Stimulated activated CD8-positive, alpha-beta memory T cell treated with anti-CD3 and anti-CD28 coated beads, Interleukin-4, amount 100 ng/mL, for 4 hours (primary cell): ENCODE measurements around the gene LRRC26.

Source experiments
- DNase-seq, 2 donors: peaks; one replicate each; pipeline ENCODE4 v3.0.0-alpha.2; 2020; ENCODE audit warnings: low read depth in 2 of 2, low spot score in 1 of 2

LRRC26 gene

DNA sequence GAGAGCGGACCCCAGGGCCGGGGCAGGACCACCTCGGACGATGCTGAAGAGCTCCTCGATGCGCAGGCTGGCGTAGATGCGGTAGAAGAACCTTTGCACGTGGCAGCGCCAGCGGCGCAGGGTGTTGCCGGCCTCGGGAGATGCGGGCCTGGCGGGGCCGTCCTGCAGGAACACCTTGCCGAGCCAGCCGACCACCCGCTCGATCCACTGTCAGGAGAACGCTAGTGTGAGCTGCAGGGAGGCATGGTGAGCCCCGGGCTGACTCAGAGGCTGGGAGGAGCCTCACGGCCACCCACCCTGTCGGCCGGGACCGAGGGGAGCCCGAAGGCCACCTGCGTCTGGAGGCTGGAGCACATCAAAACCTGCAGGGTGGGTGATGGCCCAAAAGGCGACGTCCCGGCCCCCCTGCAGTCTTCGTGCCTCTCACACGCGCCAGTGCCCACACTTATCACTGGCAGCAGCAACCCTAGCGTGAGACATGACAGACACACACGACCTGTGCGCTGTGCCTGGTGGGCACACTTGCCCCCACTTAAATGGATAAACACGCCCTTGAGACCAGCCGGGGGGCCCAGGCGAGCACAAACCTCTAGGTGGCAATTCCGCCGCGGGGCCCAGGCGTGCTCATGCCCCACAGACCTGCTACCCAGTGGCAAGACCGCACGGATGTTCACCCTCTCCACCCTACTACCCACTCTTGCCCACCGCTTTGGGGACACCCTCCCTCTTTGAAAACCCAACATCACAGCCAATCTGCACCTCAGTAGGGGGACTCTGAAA is 15.2 kb upstream of the LRRC26 start:
- no peak for DNase-seq

DNA sequence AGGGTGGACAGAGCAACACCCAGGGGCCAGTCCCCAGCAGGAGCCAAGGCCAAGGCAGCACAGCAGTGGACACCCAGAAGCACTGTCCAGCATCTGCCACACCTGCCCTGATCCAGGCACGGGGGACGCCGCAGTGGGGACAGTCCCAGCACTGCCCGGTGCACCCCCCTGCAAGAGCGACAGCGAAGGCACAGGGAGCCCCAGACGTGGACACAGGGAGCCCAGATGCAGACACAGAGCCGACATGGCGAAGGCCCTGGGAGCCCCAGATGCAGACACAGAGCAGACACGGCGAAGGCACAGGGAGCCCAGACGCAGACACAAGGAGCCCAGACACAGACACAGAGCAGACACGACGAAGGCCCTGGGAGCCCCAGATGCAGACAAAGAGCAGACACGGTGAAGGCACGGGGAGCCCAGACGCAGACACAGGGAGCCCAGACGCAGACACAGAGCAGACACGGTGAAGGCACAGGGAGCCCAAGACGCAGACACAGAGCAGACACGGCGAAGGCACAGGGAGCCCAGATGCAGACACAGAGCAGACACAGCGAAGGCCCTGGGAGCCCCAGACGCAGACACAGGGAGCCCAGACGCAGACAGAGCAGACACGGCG is 14.2 kb upstream of the LRRC26 start:
- no peak for DNase-seq

- DNase-seq, result no peak
Measured at GRCh38 chr9:137182836-137183235, 13.0 kb upstream of the LRRC26 start.

DNA sequence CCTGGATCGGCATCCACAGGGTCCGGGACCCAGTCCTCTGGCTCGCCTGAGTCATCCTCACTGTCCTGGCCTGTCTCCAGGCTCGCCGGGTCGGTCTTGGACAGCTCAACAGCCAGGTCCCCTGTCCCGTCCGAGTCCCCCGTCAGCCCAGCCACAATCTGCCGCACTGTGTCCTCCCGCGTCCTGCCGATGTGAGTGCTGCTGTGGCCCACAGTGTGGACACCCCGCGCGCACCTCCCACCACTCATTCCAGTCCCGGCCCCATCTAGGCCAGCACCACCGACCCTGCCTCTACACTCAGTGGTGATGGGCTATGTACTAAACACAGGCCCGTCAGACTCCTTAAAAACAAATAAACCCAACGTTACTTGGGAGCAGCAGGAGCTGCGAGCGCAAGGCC is 11.8 kb upstream of the LRRC26 start:
- DNase-seq, result no peak

DNA sequence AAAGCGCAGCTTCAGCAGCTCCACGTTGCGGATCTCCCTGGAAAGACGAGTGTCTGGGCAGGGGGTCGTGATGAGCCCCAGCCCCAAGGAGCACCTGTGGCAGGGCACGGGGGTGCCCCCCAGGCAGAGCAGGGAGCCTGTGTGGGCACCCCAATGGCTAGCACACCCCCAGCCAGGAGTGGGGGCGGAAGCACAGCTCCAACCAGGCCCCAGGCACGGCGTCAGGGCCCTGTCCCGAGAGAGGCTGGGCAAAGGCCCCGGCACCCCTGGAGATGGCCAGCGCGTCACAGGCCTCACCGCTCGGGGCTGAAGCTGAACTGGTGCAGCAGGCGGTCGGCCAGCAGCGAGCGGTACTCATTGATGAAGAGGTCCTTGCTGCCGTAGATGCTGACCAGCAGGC is 10.6 kb upstream of the LRRC26 start:
- no peak for DNase-seq

DNA sequence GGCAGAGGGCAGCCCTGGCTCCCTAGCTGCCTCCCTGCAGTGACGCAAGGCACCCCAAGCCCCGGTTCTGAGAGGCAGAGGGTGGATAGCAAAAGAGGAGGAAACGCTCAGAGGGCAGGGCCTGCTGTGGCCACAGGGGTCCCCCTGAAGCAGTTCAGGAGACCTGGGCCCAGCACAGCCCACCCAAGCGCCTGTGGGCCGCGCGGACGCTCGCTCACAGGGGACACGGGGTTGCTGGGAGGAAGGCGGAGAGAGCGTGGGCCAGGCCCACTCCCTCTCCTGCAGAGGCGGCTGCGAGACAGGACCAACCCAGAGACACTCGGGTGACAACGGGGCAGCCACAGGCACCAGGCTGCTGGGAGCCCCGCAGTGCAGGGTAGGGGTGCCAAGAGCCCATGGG is 9.9 kb upstream of the LRRC26 start:
- no peak for DNase-seq

- no peak for DNase-seq
Measured at GRCh38 chr9:137178939-137179630, 9.2 kb upstream of the LRRC26 start.

DNA sequence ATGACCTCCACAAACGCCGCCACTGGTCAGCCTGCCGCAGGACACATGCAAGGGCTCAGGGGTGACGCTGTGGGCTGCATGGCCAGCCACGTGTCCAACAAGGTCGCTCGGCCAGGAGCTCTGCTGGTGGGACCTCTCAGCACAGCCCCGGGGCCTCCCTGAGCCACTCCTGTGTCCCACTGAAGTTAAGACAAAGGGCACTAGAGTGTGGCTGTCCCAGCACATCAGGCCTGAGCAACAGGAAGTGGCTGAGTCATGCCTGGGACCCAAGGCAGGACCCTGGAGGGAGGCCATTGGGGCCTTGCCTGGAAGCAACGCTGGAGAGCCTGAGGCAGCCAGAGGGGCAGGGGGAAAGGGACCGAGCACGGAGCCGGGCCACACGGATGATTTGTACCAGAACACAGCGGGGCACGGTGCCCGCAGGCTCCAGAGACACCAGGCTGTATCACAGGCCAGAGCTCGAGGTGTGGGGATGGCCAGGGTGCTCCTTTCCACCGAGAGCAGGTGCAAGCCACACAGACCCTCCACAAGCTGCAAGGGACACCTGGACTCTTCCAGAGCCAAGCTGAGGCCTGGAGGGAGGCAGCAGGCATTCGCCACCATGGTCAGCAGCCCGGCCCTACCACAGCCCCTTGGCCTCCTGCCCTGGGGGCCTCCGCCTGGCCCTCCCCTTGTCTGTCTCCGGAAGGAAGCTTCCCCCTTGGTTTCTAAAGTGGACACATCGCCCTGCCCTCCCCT is 8.5 kb upstream of the LRRC26 start:
- no peak for DNase-seq

DNA sequence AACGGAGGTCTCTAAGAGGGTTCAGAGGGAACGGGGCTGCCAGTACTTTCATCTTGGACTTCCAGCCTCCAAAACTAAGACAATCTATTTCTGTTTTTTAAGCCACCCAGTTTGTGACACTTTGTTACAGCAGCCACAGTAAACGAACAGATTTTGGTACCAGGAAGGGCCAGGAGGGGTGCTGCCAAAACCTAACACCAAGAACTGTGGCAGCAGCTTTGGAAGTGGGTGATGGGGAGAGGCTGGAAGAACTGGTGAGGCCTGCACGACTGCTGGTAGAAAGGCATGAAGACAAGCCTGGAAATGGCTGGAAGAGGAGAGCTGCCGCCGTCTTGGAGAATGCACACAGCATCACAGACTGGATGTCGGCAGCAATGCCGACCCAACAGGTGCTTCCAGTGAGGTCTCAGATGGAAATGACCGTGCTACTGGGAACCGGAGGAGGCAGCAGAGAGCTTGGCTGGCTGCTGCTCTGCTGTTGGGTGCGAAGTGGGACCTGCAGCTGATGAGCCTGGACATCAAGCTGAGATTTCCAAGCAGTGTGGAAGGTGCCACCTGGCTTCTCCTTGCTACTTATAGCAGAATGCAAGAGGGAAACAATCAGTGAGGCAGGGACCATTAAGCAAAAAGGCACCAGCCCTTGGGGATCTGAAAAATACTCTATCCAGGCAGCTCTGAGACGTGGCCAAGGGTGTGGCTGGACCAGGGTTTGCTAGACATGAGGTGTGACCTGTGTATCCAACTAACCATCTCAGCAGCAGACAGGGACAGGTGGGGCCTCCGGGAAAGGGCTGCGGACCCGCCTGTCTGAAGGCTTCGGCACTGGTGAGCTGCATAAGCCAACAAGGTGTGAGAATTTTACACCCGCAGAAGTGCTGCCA is 6.7 kb upstream of the LRRC26 start:
- DNase-seq, result no peak

DNA sequence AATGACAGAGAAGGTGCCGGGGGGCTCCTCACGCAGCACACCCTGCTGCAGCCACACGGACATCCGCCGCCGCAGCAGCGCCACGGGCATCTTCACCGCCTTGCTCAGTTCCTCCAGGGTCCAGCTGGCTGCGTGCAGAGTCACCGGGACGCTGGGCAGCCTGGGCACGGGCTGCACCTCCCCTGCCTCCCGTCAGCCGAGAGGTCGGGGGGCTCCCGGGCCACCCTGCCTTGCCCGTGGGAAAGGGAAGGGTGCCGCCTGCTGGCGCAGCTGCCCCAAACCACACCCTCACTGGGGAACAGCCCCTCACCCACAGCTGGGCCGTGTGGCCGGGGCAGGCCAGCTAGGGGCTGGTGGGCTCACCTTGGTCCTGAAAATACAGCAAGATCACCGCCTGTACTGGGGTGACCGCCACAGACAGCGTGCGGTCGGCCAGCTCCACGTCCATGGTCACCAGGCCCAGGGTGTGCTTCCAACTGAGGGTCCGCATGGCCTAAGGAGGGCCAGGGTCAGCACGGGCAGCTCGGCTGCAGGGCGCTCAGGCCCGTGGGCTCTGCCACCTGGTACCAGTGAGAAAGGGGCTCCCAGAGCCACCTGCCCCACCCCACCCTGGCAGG is 5.6 kb upstream of the LRRC26 start:
- no peak for DNase-seq

GRCh38 chr9:137174722-137175293 is 5.0 kb upstream of the LRRC26 start:
- no peak for DNase-seq

GRCh38 chr9:137173796-137174664 is 4.2 kb upstream of the LRRC26 start:
- no peak for DNase-seq

DNA sequence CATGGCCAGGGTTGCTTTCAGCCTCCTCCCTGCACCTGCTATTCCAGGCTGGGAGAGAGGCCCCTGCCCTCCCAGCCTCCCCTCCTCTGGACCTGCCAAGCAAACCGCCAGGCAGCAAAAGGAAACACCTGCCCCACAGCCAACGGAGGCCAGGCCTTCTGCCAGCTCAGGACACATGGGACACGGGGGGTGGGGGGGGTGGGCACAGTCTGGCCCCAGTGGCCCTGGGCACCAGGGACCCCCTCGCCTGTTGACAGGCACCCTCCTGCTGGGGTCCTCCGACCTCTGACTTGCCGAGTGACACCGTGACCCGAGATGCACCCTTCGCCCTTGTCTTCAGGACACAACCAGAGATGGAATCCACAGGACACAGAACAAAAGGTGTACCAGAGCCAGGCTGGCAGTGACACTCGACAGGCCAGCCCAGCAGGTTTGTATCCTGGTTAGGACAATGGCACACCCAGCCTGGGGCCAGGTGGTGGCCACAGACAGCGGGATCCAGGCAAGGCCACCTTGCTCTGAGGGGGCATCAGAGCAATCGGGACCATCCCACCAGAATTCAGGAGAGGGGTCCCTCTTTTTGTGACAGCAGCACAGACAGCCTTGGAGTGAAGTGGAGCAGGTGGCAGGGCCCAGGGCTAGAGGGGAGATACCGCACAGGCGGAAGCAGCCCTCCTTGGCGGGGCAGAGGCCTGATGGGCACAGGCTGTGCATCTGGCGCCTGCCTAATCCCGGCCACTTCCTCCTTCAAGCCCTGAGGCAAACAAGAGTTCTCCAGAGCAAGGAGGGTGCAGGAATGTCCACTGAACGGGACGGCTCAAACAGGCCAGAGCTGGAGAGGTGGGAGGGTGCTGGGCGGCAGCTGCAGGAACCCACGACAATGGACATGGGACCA is 3.3 kb upstream of the LRRC26 start:
- no peak for DNase-seq

- DNase-seq, result no peak
Measured at GRCh38 chr9:137171149-137171900, 1.5 kb upstream of the LRRC26 start.

DNA sequence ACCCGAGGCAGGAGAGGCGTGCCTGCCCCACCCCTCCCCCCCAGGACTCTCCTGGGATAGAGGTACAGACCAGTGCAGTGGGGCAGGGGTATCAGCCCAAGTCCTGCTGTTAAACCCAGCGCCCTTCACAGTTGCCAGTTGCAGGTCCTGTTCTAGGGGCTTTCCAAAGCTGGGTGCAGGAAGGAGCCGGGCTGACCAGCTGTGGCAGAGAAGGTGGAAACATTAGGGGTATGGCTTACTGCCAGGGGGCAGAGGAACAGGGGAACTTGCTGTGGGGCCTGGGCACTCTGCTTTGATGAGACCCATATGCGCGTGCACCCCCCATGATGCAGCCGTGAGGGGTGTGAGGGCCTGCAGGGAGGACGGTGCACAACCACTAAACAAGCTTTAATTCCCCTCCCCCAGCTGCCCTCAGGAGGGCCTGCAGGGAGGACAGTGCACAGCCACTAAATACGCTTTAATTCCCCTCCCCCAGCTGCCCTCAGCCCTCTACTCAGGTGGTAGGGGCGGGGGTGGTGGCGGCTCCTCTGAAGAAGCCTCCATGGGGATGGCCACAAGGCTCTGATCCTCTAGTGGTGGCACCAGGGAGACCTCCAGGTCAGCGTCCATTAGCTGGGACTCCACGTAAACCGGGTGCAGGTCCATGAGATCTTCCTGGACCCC is 766 bp upstream of the LRRC26 start:
- DNase-seq, result no peak
